ENCODE data around the gene TCF21.

DNA sequence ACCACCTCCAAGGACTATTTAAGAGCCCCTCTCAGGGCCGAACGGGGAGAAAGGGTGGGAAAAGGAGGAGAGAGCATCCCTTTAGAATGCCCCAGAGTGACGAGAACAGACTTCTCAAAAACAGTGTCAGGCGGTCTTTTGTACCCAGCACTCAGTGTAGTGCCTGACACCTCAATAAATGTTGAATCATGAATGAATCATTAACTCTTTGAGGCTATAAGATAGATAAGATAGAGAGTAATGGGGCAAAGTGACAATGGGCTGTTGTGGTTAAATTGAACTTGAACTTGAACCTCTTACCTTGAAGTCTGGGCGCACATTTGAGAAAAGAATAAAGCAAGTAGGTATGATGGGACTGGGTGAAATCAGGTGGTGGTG is 7.4 kb downstream of the TCF21 start:
- TF ChIP-seq, protein P1, sequence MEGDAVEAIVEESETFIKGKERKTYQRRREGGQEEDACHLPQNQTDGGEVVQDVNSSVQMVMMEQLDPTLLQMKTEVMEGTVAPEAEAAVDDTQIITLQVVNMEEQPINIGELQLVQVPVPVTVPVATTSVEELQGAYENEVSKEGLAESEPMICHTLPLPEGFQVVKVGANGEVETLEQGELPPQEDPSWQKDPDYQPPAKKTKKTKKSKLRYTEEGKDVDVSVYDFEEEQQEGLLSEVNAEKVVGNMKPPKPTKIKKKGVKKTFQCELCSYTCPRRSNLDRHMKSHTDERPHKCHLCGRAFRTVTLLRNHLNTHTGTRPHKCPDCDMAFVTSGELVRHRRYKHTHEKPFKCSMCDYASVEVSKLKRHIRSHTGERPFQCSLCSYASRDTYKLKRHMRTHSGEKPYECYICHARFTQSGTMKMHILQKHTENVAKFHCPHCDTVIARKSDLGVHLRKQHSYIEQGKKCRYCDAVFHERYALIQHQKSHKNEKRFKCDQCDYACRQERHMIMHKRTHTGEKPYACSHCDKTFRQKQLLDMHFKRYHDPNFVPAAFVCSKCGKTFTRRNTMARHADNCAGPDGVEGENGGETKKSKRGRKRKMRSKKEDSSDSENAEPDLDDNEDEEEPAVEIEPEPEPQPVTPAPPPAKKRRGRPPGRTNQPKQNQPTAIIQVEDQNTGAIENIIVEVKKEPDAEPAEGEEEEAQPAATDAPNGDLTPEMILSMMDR (IDR thresholded peaks at IDR 0.05), result no peak
- no peak for TF ChIP-seq EP300 (IDR thresholded peaks at IDR 0.05)

Data from gastroesophageal sphincter (tissue), 3 donors.